ENCODE measurements around the gene RREB1.

GRCh38 chr6:7271205-7271534 lies 163.4 kb downstream of the RREB1 start:
- TF ChIP-seq, protein P1, sequence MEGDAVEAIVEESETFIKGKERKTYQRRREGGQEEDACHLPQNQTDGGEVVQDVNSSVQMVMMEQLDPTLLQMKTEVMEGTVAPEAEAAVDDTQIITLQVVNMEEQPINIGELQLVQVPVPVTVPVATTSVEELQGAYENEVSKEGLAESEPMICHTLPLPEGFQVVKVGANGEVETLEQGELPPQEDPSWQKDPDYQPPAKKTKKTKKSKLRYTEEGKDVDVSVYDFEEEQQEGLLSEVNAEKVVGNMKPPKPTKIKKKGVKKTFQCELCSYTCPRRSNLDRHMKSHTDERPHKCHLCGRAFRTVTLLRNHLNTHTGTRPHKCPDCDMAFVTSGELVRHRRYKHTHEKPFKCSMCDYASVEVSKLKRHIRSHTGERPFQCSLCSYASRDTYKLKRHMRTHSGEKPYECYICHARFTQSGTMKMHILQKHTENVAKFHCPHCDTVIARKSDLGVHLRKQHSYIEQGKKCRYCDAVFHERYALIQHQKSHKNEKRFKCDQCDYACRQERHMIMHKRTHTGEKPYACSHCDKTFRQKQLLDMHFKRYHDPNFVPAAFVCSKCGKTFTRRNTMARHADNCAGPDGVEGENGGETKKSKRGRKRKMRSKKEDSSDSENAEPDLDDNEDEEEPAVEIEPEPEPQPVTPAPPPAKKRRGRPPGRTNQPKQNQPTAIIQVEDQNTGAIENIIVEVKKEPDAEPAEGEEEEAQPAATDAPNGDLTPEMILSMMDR (IDR thresholded peaks at IDR 0.05): no peak
- TF ChIP-seq POLR2A (IDR thresholded peaks at IDR 0.05): no peak
